OCI-LY7 (cell line): ENCODE data around the gene TOPAZ1.

Experiments used
- EZH2phosphoT487 ChIP-seq: fragments of 200-600 bp; sonication (generic); IDR thresholded peaks from 2 replicates; pipeline ENCODE4 v1.6.1; 2018; ENCODE audit warnings: low read depth, borderline replicate concordance, mild to moderate bottlenecking, mixed run types, antibody characterized with exemption, low read length, moderate library complexity, mixed read lengths
- TF ChIP-seq, protein P1 (sequence below): fragments of 200-600 bp; sonication (generic); conservative IDR thresholded peaks from 2 replicates; pipeline ENCODE4 v1.5.1; 2014; ENCODE audit warnings: mild to moderate bottlenecking, antibody characterized with exemption, low read length, moderate library complexity, mixed read lengths

DNA sequence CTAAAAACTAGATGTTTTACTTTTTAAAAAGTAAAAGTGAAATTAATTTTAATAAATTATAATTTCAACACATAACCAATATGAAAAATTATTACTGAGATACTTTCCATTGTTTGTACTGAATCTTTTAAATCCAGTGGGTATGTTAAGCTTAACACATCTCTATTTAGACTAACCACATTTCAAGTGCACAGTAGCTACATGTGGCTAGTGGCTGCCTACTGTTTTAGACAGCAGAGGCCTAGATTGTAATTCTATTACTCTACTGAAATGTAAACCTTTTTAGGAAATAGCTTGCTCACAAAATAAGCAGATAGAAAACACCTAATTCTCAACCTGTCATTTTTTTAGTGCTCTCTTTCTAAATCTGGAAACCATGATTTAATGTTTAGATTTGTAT lies 101.7 kb downstream of the TOPAZ1 start:
- TF ChIP-seq EZH2phosphoT487: no peak
- TF ChIP-seq, protein P1, sequence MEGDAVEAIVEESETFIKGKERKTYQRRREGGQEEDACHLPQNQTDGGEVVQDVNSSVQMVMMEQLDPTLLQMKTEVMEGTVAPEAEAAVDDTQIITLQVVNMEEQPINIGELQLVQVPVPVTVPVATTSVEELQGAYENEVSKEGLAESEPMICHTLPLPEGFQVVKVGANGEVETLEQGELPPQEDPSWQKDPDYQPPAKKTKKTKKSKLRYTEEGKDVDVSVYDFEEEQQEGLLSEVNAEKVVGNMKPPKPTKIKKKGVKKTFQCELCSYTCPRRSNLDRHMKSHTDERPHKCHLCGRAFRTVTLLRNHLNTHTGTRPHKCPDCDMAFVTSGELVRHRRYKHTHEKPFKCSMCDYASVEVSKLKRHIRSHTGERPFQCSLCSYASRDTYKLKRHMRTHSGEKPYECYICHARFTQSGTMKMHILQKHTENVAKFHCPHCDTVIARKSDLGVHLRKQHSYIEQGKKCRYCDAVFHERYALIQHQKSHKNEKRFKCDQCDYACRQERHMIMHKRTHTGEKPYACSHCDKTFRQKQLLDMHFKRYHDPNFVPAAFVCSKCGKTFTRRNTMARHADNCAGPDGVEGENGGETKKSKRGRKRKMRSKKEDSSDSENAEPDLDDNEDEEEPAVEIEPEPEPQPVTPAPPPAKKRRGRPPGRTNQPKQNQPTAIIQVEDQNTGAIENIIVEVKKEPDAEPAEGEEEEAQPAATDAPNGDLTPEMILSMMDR: no peak
